Stomach (tissue), 9 donors: ENCODE data around the gene NPFF. TPM values are rescaled to one million over a fixed set of nuclear protein-coding genes. Genes with fewer than 3 reads are reported as not detected.

Experiments
- DNase-seq, 2 donors: peaks; one replicate each; pipeline versions ENCODE4 v3.0.0 to v3.0.0-alpha.2; 2013 to 2019
- H3K27ac ChIP-seq, 5 donors: fragments of 200-600 bp in 4 of 5; sonication (generic) in 4 of 5; one replicate each; pipeline ENCODE4 v1.5.1; 2013 to 2019; ENCODE audit warnings: mild to moderate bottlenecking in 1 of 5, moderate library complexity in 1 of 5
- H3K27me3 ChIP-seq, 3 donors: fragments of 200-600 bp; sonication (generic); one replicate each; pipeline ENCODE4 v1.5.1; 2017 to 2019; ENCODE audit warnings: mixed run types in 1 of 3
- H3K36me3 ChIP-seq, 4 donors: fragments of 200-600 bp; sonication (generic); 1 replicate in 3 of 4; 2 replicates in 1 of 4; pipeline ENCODE4 v1.5.1; 2016 to 2019
- H3K4me1 ChIP-seq, 4 donors: fragments of 200-600 bp; sonication (generic); one replicate each; pipeline ENCODE4 v1.5.1; 2016 to 2019
- H3K4me3 ChIP-seq, 4 donors: fragments of 200-600 bp; sonication (generic) in 3 of 4; one replicate each; pipeline ENCODE4 v1.5.1; 2016 to 2019; ENCODE audit warnings: mild to moderate bottlenecking in 1 of 4
- H3K9me3 ChIP-seq, 4 donors: fragments of 200-600 bp; sonication (generic); one replicate each; pipeline ENCODE4 v1.5.1; 2016 to 2019
- CTCF ChIP-seq, 7 experiments: fragments of 450-650 bp in 4 of 7; fragments of 200-600 bp in 3 of 7; sonication (generic) in 3 of 7; IDR thresholded peaks; one replicate each; pipeline ENCODE4 v1.5.1; 2016 to 2019; ENCODE audit warnings: antibody characterized with exemption in 7 of 7, control low read depth in 2 of 7, mild to moderate bottlenecking in 1 of 7
- EP300 ChIP-seq: sonication (generic); formaldehyde crosslinking; IDR thresholded peaks from one replicate; pipeline ENCODE4 v1.6.1; 2017; ENCODE audit warnings: antibody characterized with exemption
- POLR2A ChIP-seq, 4 donors: fragments of 450-650 bp; IDR thresholded peaks; one replicate each; pipeline ENCODE4 v1.6.1; 2016; ENCODE audit warnings: antibody characterized with exemption in 4 of 4, control low read depth in 2 of 4, mild to moderate bottlenecking in 1 of 4, moderate library complexity in 1 of 4
- POLR2AphosphoS5 ChIP-seq, 3 donors: sonication (generic); formaldehyde crosslinking; IDR thresholded peaks; one replicate each; pipeline ENCODE4 v1.6.1; 2016; ENCODE audit warnings: antibody characterized with exemption in 3 of 3
- WGBS, 5 donors: extraction: QIAGEN DNeasy Blood & Tissue Kit in 3 of 5; methylation state at CpG; one replicate each; pipeline versions ENCODE4 v1.1.5 to v1.1.7; 2013 to 2018; 5-methylcytosine and 5-hydroxymethylcytosine counted together
- intact Hi-C: fragments of 100-400 bp; cut with DNase I; formaldehyde crosslinking; loops from one replicate; pipeline ENCODE4 v1.15.1; 2023; ENCODE audit warnings: low total_unique reads
- polyA plus RNA-seq, 3 donors: library from polyadenylated mRNA; stranded (reverse); fragments of 200-250 nt; gene quantifications; one replicate each; pipeline ENCODE4 v1.2.3, GENCODE V29; 2013
- total RNA-seq, 5 donors: library from RNA; depleted of rRNA; stranded (reverse); fragments of >200 nt; gene quantifications; one replicate each; pipeline versions ENCODE4 v1.1.0 to v1.2.3, GENCODE V29; 2014 to 2016
- donor health status: healthy with polysubstance abuse.
- donor health status: Bipolar disorder and iron deficiency.
- donor health status: healthy.

NPFF gene
- total and polyA plus RNA-seq, 8 donors: not detected

- H3K9me3 ChIP-seq: no peaks in the 10 kb centered on the region
- intact Hi-C loops: no loop called here
- no peak overlapping the region for H3K4me3 ChIP-seq
- DNase-seq: peak in 1 of 2 donors; percentile 7
- H3K27ac ChIP-seq: no peak overlapping the region
- H3K36me3 ChIP-seq: peaks cover 14 to 58% (median 54%) of the 10 kb centered on the region in 4 donors
- TF ChIP-seq EP300: no peak
- TF ChIP-seq CTCF (IDR thresholded peaks at IDR 0.05): no peak
- TF ChIP-seq POLR2AphosphoS5 (IDR thresholded peaks at IDR 0.05): no peak
- no peak for TF ChIP-seq POLR2A (IDR thresholded peaks at IDR 0.05)
- H3K27me3 ChIP-seq: no peaks in the 10 kb centered on the region
- peaks cover 15 to 35% (median 31%) of the 10 kb centered on the region in 4 donors for H3K4me1 ChIP-seq
- WGBS, 5 donors: 74 to 84% (median 79%) methylated on average over 14 to 19 of the region's 19 CpGs
Observed at GRCh38 chr12:53505555-53506449, 1.5 kb downstream of the NPFF start.

- 77 to 89% (median 85%) methylated on average over 4 to 10 of the region's 10 CpGs for WGBS, 5 donors
- Histone ChIP-seq H3K36me3 (peaks cover 14 to 50% (median 46%) of the 10 kb centered on the region in 4 donors), H3K4me1 (peaks cover 15 to 36% (median 33%) of the 10 kb centered on the region in 4 donors), H3K27ac (peak overlapping the region in 1 of 5 donors; percentile 6), H3K4me3 (no peak overlapping the region), H3K27me3 (no peaks in the 10 kb centered on the region), H3K9me3 (no peaks in the 10 kb centered on the region)
- DNase-seq: peak in 1 of 2 donors; percentile 7
- intact Hi-C loops: no loop called here
- TF ChIP-seq POLR2AphosphoS5 (IDR thresholded peaks at IDR 0.05) (no peak), EP300 (no peak), POLR2A (IDR thresholded peaks at IDR 0.05) (no peak), CTCF (IDR thresholded peaks at IDR 0.05) (no peak)
Observed at GRCh38 chr12:53505086-53505485, 2.2 kb downstream of the NPFF start.

- peaks cover 14 to 45% (median 42%) of the 10 kb centered on the region in 4 donors for H3K36me3 ChIP-seq
- H3K4me1 ChIP-seq: peaks cover 20 to 44% (median 41%) of the 10 kb centered on the region in 4 donors
- DNase-seq: peak in 1 of 2 donors; percentile 8
- no peak overlapping the region for H3K27ac ChIP-seq
- intact Hi-C loops: no loop called here
- TF ChIP-seq CTCF (IDR thresholded peaks at IDR 0.05): no peak
- TF ChIP-seq EP300: no peak
- no peak for TF ChIP-seq POLR2AphosphoS5 (IDR thresholded peaks at IDR 0.05)
- no peak for TF ChIP-seq POLR2A (IDR thresholded peaks at IDR 0.05)
- no peaks in the 10 kb centered on the region for H3K27me3 ChIP-seq
- no peaks in the 10 kb centered on the region for H3K9me3 ChIP-seq
- H3K4me3 ChIP-seq: no peak overlapping the region
- 75 to 87% (median 75%) methylated on average over 14 of the region's 14 CpGs for WGBS, 5 donors
Observed at GRCh38 chr12:53504004-53504920, 3.0 kb downstream of the NPFF start.
